Stimulated activated naive CD8-positive, alpha-beta T cell treated with anti-CD3 and anti-CD28 coated beads, Interleukin-15, Interleukin-2, amounts not matched to agents 100 U/mL and 50 U/mL, for 24 hours (primary cell): ENCODE measurements around the gene UCKL1.
"Not testable (repeated sequence)": the region's sequence is repeated elsewhere in the genome, so short reads cannot be mapped to it uniquely, and the experiment has no call there.

Experiments
- ATAC-seq: fragments of 150-1000 bp; cut with Tn5 transposase; one replicate; pipeline ENCODE4 v1.10.0; 2021
- DNase-seq: peaks from one replicate; pipeline ENCODE4 v3.0.0; 2021

The UCKL1 gene

GRCh38 chr20:63942969-63943807 is 13.0 kb downstream of the UCKL1 start:
- ATAC-seq: no peak
- no peak for DNase-seq

- DNase-seq (peak; percentile 68), ATAC-seq (no peak)
Measured at GRCh38 chr20:63942250-63942951, 13.8 kb downstream of the UCKL1 start.

GRCh38 chr20:63941282-63942081 is 14.7 kb downstream of the UCKL1 start:
- peak; percentile 60 for ATAC-seq
- DNase-seq: peak; percentile 78

- ATAC-seq (no peak), DNase-seq (no peak)
Measured at GRCh38 chr20:63940472-63941266, 15.5 kb downstream of the UCKL1 start.

GRCh38 chr20:63940071-63940471 is 16.1 kb downstream of the UCKL1 start:
- DNase-seq (no peak), ATAC-seq (no peak)

GRCh38 chr20:63939061-63939935 is 16.9 kb downstream of the UCKL1 start:
- DNase-seq (no peak), ATAC-seq (no peak)

- no peak for ATAC-seq
- DNase-seq: no peak
Measured at GRCh38 chr20:63937596-63937995, 18.6 kb downstream of the UCKL1 start.

- no peak for ATAC-seq
- no peak for DNase-seq
Measured at GRCh38 chr20:63935447-63935846, 20.8 kb downstream of the UCKL1 start.

- DNase-seq (no peak), ATAC-seq (no peak)
Measured at GRCh38 chr20:63934271-63935068, 21.7 kb downstream of the UCKL1 start.

- ATAC-seq: no peak
- no peak for DNase-seq
Measured at GRCh38 chr20:63933646-63934045, 22.6 kb downstream of the UCKL1 start.

GRCh38 chr20:63932606-63933160 is 23.5 kb downstream of the UCKL1 start:
- ATAC-seq: no peak
- no peak for DNase-seq

- DNase-seq: no peak
- no peak for ATAC-seq
Measured at GRCh38 chr20:63931735-63932134, 24.5 kb downstream of the UCKL1 start.

GRCh38 chr20:63930971-63931553 is 25.2 kb downstream of the UCKL1 start:
- ATAC-seq (no peak), DNase-seq (no peak)

GRCh38 chr20:63929473-63929883 is 26.7 kb downstream of the UCKL1 start:
- DNase-seq, ATAC-seq: not testable (repeated sequence)

- ATAC-seq: no peak
- DNase-seq: no peak
Measured at GRCh38 chr20:63929071-63929470, 27.1 kb downstream of the UCKL1 start.

GRCh38 chr20:63926298-63926697 is 29.9 kb downstream of the UCKL1 start:
- DNase-seq (no peak), ATAC-seq (no peak)

GRCh38 chr20:63924241-63924640 is 32.0 kb downstream of the UCKL1 start:
- DNase-seq: no peak
- ATAC-seq: no peak

- no peak for ATAC-seq
- DNase-seq: no peak
Measured at GRCh38 chr20:63923651-63924050, 32.6 kb downstream of the UCKL1 start.

GRCh38 chr20:63920226-63920625 is 36.0 kb downstream of the UCKL1 start:
- DNase-seq (no peak), ATAC-seq (no peak)
